WTC11 (cell line): ENCODE measurements around the gene TTC21A. TPM values are rescaled to one million over a fixed set of nuclear protein-coding genes. Genes with fewer than 3 reads are reported as not detected.

Experiments
- ATAC-seq: fragments of 200-7000 bp; cut with Tn5 transposase; 2 replicates; pipeline ENCODE4 v1.10.0; 2021; ENCODE audit warnings: mild to moderate bottlenecking, moderate library complexity
- CTCF ChIA-PET: fragments of 300-600 bp; sonication (Branson Sonifier 250); formaldehyde crosslinking; loops from one replicate; lab custom pipeline; 2021; ENCODE audit warnings: antibody characterized with exemption; lab: Charles Lee
- POLR2A ChIA-PET: fragments of 350-600 bp; sonication (Branson Sonifier 250); formaldehyde crosslinking; loops from one replicate; lab custom pipeline; 2021; ENCODE audit warnings: antibody characterized with exemption; lab: Charles Lee
- DNase-seq: peaks from one replicate; pipeline ENCODE4 v3.0.0; 2021; ENCODE audit warnings: low spot score
- H3K27ac Mint-ChIP-seq: 2 replicates; pipeline ENCODE4 v1.8.0; 2021; ENCODE audit warnings: mixed read lengths
- H3K27me3 Mint-ChIP-seq: 2 replicates; pipeline ENCODE4 v1.8.0; 2021; ENCODE audit warnings: low read depth, mild to moderate bottlenecking, moderate library complexity, mixed read lengths
- H3K36me3 Mint-ChIP-seq: 2 replicates; pipeline ENCODE4 v1.8.0; 2021; ENCODE audit warnings: mixed read lengths
- H3K4me1 Mint-ChIP-seq: 2 replicates; pipeline ENCODE4 v1.8.0; 2022; ENCODE audit warnings: mixed read lengths
- H3K4me3 Mint-ChIP-seq: 2 replicates; pipeline ENCODE4 v1.8.0; 2021; ENCODE audit warnings: mild to moderate bottlenecking, moderate library complexity, mixed read lengths
- H3K9me3 Mint-ChIP-seq: 2 replicates; pipeline ENCODE4 v1.8.0; 2021; ENCODE audit warnings: mixed read lengths
- AFF4 ChIP-seq: sonication (generic); formaldehyde crosslinking; IDR thresholded peaks from 2 replicates; pipeline ENCODE4 v1.8.1; 2023; ENCODE audit warnings: mild to moderate bottlenecking, missing genetic modification reagents, borderline replicate concordance
- ATF6 ChIP-seq: sonication (generic); formaldehyde crosslinking; IDR thresholded peaks from 2 replicates; pipeline ENCODE4 v1.8.1; 2023; ENCODE audit warnings: mild to moderate bottlenecking, missing genetic modification reagents
- EMX1 ChIP-seq: fragments of 250-450 bp; sonication (Bioruptor Pico); IDR thresholded peaks from 2 replicates; pipeline ENCODE4 v1.8.0; 2021; ENCODE audit warnings: mild to moderate bottlenecking
- ESRRA ChIP-seq: sonication (generic); formaldehyde crosslinking; IDR thresholded peaks from 2 replicates; pipeline ENCODE4 v1.8.1; 2022; ENCODE audit warnings: mild to moderate bottlenecking, missing genetic modification reagents, borderline replicate concordance
- GRHL2 ChIP-seq: fragments of 250-450 bp; sonication (Bioruptor Pico); IDR thresholded peaks from 2 replicates; pipeline ENCODE4 v1.8.0; 2022; ENCODE audit warnings: mild to moderate bottlenecking, moderate library complexity; ENCODE audit not compliant: insufficient replicate concordance, severe bottlenecking
- GTF2I ChIP-seq: fragments of 250-450 bp; sonication (Bioruptor Pico); conservative IDR thresholded peaks from 2 replicates; pipeline ENCODE4 v1.4.0; 2021; ENCODE audit warnings: mild to moderate bottlenecking
- HMGXB4 ChIP-seq: sonication (generic); formaldehyde crosslinking; IDR thresholded peaks from 2 replicates; pipeline ENCODE4 v1.8.1; 2023; ENCODE audit warnings: mild to moderate bottlenecking, moderate library complexity, missing genetic modification reagents
- NFATC4 ChIP-seq: fragments of 250-450 bp; sonication (Bioruptor Pico); IDR thresholded peaks from 2 replicates; pipeline ENCODE4 v1.9.0; 2021; ENCODE audit warnings: mild to moderate bottlenecking
- NR1H2 ChIP-seq: sonication (generic); formaldehyde crosslinking; IDR thresholded peaks from 2 replicates; pipeline ENCODE4 v1.9.0; 2021; ENCODE audit warnings: mild to moderate bottlenecking, moderate library complexity, missing genetic modification reagents
- SP1 ChIP-seq: sonication (generic); formaldehyde crosslinking; conservative IDR thresholded peaks from 2 replicates; pipeline ENCODE4 v1.8.1; 2022; ENCODE audit warnings: missing genetic modification reagents
- TCF7 ChIP-seq: sonication (generic); formaldehyde crosslinking; IDR thresholded peaks from 2 replicates; pipeline ENCODE4 v1.8.0; 2022; ENCODE audit warnings: mild to moderate bottlenecking, low read depth, missing genetic modification reagents, moderate library complexity
- ZNF121 ChIP-seq: sonication (generic); formaldehyde crosslinking; IDR thresholded peaks from 2 replicates; pipeline ENCODE4 v1.8.0; 2023; ENCODE audit warnings: missing genetic modification reagents
- ZNF281 ChIP-seq: sonication (generic); formaldehyde crosslinking; IDR thresholded peaks from 2 replicates; pipeline ENCODE4 v1.8.0; 2023; ENCODE audit warnings: mild to moderate bottlenecking, missing genetic modification reagents
- total RNA-seq: library from RNA; stranded (reverse); gene quantifications from 3 replicates; pipeline ENCODE4 v1.2.3, GENCODE V29; 2021
- TF ChIP-seq, protein P1 (sequence below): sonication (generic); formaldehyde crosslinking; IDR thresholded peaks from 2 replicates; pipeline ENCODE4 v1.8.1; 2023; ENCODE audit warnings: mild to moderate bottlenecking, missing genetic modification reagents
- TF ChIP-seq, protein P2 (sequence below): fragments of 250-450 bp; sonication (Bioruptor Pico); IDR thresholded peaks from 2 replicates; pipeline ENCODE4 v1.9.0; 2021; ENCODE audit warnings: mild to moderate bottlenecking
- TF ChIP-seq, protein P3 (sequence below): sonication (generic); formaldehyde crosslinking; IDR thresholded peaks from 2 replicates; pipeline ENCODE4 v1.8.1; 2022; ENCODE audit warnings: missing genetic modification reagents, borderline replicate concordance
- TF ChIP-seq, protein P4 (sequence below): sonication (generic); formaldehyde crosslinking; IDR thresholded peaks from 2 replicates; pipeline ENCODE4 v1.8.0; 2022; ENCODE audit warnings: missing genetic modification reagents

Gene TTC21A
- total RNA-seq, 1 experiment from 2014 or later = 3.8 TPM

DNA sequence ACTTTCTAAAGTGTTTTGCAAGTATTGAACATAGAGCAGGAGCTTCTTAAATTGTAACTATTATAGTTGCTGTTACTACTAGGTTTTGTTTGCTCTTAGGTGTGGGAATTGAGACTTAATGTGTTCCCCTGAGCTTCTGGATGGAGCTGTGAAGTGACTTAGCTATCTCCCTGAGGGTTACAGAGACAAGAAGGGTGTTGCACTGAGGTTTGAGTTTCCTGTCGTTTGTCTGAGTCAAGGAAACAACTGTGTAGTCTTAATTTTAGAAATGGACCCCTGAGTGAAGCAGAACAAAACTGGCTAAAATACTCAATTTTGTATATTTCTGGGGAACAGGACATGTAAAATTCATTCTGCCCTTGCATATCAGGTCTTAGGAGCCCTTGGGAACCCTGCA, 20.4 kb downstream of the TTC21A start:
- Mint-ChIP-seq H3K4me3 (no peak overlapping the region), H3K9me3 (no peaks in the 10 kb centered on the region), H3K27me3 (no peaks in the 10 kb centered on the region), H3K36me3 (no peaks in the 10 kb centered on the region), H3K4me1 (peaks cover 5% of the 10 kb centered on the region; the same call in 1 of the 2 replicates), H3K27ac (no peak overlapping the region)
- no peak for ATAC-seq
- ChIA-PET CTCF (interaction anchor here (0.8 to 8.7 kb wide), 8 partner anchors 9 to 250 kb away, joined by 3 to 260 read pairs (median 28); partner anchors contain the start of gene XIRP1), POLR2A (no interaction called here)
- DNase-seq = no peak
- TF ChIP-seq AFF4 (CRISPR knock-in tag) = no peak
- no peak for TF ChIP-seq NFATC4 (CRISPR knock-in tag)
- no peak for TF ChIP-seq NR1H2
- TF ChIP-seq GRHL2 (CRISPR knock-in tag) = no peak
- no peak for TF ChIP-seq ATF6 (CRISPR knock-in tag)
- no peak for TF ChIP-seq TCF7 (CRISPR knock-in tag)

DNA sequence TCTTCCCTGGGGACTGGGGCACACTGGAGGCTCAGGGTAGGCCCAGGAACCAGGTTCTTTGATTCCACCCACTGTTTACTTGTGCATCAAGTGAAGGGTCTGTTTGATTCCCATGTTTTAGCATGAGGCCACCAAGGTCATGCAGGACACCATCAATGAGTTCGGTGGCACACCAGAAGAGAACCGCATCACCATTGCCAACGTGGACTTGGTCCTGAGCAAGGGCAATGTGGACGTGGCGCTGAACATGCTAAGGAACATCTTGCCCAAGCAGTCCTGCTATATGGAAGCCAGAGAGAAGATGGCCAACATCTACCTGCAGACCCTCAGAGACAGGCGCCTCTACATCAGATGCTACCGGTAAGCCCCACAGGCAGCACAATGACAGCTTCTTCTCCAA, 21.5 kb downstream of the TTC21A start:
- peaks cover 5% of the 10 kb centered on the region; the same call in 1 of the 2 replicates for H3K4me1 Mint-ChIP-seq
- no peaks in the 10 kb centered on the region for H3K9me3 Mint-ChIP-seq
- CTCF ChIA-PET = interaction anchor here (0.7 to 8.7 kb wide), 5 partner anchors 42 to 163 kb away, joined by 3 to 260 read pairs (median 70); partner anchors contain the start of gene XIRP1
- DNase-seq = no peak
- no peaks in the 10 kb centered on the region for H3K36me3 Mint-ChIP-seq
- ATAC-seq = no peak
- H3K27me3 Mint-ChIP-seq = no peaks in the 10 kb centered on the region
- no peak overlapping the region for H3K27ac Mint-ChIP-seq
- POLR2A ChIA-PET = no interaction called here
- H3K4me3 Mint-ChIP-seq = no peak overlapping the region
- TF ChIP-seq EMX1 (CRISPR knock-in tag) (no peak), SP1 (no peak), HMGXB4 (no peak), ZNF281 (CRISPR knock-in tag) (no peak), GTF2I (no peak), ESRRA (CRISPR knock-in tag) (no peak), ZNF121 (CRISPR knock-in tag) (no peak), TCF7 (CRISPR knock-in tag) (no peak)
- TF ChIP-seq, protein P1, sequence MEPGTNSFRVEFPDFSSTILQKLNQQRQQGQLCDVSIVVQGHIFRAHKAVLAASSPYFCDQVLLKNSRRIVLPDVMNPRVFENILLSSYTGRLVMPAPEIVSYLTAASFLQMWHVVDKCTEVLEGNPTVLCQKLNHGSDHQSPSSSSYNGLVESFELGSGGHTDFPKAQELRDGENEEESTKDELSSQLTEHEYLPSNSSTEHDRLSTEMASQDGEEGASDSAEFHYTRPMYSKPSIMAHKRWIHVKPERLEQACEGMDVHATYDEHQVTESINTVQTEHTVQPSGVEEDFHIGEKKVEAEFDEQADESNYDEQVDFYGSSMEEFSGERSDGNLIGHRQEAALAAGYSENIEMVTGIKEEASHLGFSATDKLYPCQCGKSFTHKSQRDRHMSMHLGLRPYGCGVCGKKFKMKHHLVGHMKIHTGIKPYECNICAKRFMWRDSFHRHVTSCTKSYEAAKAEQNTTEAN = no peak
- TF ChIP-seq, protein P2, sequence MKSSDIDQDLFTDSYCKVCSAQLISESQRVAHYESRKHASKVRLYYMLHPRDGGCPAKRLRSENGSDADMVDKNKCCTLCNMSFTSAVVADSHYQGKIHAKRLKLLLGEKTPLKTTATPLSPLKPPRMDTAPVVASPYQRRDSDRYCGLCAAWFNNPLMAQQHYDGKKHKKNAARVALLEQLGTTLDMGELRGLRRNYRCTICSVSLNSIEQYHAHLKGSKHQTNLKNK (CRISPR knock-in tag) = no peak
- TF ChIP-seq, protein P3, sequence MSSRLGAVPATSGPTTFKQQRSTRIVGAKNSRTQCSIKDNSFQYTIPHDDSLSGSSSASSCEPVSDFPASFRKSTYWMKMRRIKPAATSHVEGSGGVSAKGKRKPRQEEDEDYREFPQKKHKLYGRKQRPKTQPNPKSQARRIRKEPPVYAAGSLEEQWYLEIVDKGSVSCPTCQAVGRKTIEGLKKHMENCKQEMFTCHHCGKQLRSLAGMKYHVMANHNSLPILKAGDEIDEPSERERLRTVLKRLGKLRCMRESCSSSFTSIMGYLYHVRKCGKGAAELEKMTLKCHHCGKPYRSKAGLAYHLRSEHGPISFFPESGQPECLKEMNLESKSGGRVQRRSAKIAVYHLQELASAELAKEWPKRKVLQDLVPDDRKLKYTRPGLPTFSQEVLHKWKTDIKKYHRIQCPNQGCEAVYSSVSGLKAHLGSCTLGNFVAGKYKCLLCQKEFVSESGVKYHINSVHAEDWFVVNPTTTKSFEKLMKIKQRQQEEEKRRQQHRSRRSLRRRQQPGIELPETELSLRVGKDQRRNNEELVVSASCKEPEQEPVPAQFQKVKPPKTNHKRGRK (CRISPR knock-in tag) = no peak
- TF ChIP-seq, protein P4, sequence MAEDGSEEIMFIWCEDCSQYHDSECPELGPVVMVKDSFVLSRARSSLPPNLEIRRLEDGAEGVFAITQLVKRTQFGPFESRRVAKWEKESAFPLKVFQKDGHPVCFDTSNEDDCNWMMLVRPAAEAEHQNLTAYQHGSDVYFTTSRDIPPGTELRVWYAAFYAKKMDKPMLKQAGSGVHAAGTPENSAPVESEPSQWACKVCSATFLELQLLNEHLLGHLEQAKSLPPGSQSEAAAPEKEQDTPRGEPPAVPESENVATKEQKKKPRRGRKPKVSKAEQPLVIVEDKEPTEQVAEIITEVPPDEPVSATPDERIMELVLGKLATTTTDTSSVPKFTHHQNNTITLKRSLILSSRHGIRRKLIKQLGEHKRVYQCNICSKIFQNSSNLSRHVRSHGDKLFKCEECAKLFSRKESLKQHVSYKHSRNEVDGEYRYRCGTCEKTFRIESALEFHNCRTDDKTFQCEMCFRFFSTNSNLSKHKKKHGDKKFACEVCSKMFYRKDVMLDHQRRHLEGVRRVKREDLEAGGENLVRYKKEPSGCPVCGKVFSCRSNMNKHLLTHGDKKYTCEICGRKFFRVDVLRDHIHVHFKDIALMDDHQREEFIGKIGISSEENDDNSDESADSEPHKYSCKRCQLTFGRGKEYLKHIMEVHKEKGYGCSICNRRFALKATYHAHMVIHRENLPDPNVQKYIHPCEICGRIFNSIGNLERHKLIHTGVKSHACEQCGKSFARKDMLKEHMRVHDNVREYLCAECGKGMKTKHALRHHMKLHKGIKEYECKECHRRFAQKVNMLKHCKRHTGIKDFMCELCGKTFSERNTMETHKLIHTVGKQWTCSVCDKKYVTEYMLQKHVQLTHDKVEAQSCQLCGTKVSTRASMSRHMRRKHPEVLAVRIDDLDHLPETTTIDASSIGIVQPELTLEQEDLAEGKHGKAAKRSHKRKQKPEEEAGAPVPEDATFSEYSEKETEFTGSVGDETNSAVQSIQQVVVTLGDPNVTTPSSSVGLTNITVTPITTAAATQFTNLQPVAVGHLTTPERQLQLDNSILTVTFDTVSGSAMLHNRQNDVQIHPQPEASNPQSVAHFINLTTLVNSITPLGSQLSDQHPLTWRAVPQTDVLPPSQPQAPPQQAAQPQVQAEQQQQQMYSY (CRISPR knock-in tag) = no peak
